Large intestine (tissue), 3 donors: ENCODE measurements around the gene ANO1. TPM values are rescaled to one million over a fixed set of nuclear protein-coding genes. Genes with fewer than 3 reads are reported as not detected.

Source experiments
- DNase-seq, 2 donors: peaks; one replicate each; pipeline versions ENCODE4 v3.0.0 to v3.0.0-alpha.2; 2013
- H3K27ac ChIP-seq: one replicate; pipeline ENCODE4 v1.5.1; 2013; ENCODE audit warnings: low read length
- H3K27me3 ChIP-seq: 2 replicates; pipeline ENCODE4 v1.6.1; 2013; ENCODE audit warnings: low read length; ENCODE audit not compliant: control insufficient read depth, insufficient read depth
- H3K36me3 ChIP-seq: 2 replicates; pipeline ENCODE4 v1.6.1; 2013; ENCODE audit warnings: low read length; ENCODE audit not compliant: control insufficient read depth, insufficient read depth
- H3K4me1 ChIP-seq: one replicate; pipeline ENCODE4 v1.6.1; 2013; ENCODE audit warnings: low read length; ENCODE audit not compliant: control insufficient read depth, insufficient read depth
- H3K4me3 ChIP-seq: one replicate; pipeline ENCODE4 v1.5.1; 2013; ENCODE audit warnings: low read length
- H3K9me3 ChIP-seq: one replicate; pipeline ENCODE4 v1.6.1; 2013; ENCODE audit warnings: mild to moderate bottlenecking, low read depth, low read length, moderate library complexity; ENCODE audit not compliant: control insufficient read depth
- WGBS: methylation state at CpG from one replicate; pipeline ENCODE4 v1.1.5; 2013; ENCODE audit warnings: low lambda C conversion rate; ENCODE audit not compliant: insufficient coverage; 5-methylcytosine and 5-hydroxymethylcytosine counted together
- polyA plus RNA-seq: library from polyadenylated mRNA; unstranded; fragments of 120-200 nt; gene quantifications from one replicate; pipeline ENCODE4 v1.2.1, GENCODE V29; 2013

Gene ANO1
- polyA plus RNA-seq, 1 donor, result 12.3 TPM

DNA sequence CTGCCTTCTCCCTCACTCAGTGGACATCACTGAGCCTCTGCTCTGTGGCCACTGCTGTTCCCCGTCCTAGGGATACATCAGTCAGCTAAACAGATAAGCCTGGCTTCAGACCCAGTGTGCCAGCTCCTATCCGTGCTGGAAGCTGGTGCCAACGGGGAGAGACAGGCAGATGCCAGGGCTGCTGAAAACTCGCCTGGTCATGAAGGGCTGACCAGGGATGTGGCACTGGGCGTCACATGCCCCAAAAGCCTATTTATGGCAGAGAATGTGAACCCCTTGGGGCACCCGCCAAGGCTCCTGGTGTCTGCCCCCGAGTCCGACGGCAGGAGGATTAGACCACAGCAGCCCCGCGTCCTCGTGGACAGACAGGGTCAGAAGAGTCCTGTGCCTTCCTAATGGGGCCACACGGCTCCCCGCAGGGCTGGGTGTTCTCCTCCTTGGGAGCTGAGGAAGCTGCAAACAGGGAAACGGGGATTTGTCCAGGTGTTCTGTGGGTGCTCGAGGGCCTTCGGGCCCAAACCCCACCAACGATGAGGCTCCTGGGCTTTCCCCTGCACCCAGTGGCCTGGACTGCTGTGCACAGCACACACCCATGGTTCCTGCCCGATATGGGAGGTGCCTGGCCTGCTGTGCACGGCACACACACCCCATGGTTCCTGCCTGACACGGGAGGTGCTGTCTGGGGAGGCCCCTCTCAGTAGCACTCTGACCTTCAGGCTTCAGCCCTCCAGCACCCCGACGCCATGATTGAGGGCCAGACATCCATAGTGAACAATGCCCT lies 19.9 kb downstream of the ANO1 start:
- Histone ChIP-seq H3K27me3 (peaks cover 3% of the 10 kb centered on the region), H3K9me3 (no peaks in the 10 kb centered on the region), H3K4me3 (no peak overlapping the region), H3K4me1 (no peaks in the 10 kb centered on the region), H3K36me3 (no peaks in the 10 kb centered on the region), H3K27ac (no peak overlapping the region)
- WGBS, result no CpG with 5 or more reads among the region's 23 CpGs
- DNase-seq, result no peak

DNA sequence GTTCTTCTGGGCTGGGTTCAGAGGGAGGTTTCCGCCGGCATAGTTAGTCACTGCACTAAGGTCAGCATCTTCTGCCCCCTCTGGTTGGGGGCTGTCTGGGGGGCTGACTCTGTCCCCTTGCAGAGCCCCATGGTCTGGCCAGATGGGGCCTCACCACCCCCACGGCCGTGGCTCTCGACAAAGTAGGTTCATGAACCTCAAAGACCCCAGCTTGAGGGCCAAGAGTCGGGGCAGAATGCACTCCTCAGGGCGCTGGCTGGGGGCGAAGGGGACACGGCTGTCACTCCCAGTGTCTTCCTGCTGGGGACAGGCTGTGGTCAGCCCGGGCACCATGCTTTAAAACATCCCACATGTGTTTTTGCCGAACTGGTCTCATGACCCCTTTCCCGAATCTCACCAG lies 20.8 kb downstream of the ANO1 start:
- H3K36me3 ChIP-seq, result no peaks in the 10 kb centered on the region
- no peak overlapping the region for H3K27ac ChIP-seq
- H3K4me1 ChIP-seq, result no peaks in the 10 kb centered on the region
- H3K27me3 ChIP-seq, result peaks cover 3% of the 10 kb centered on the region
- H3K4me3 ChIP-seq, result no peak overlapping the region
- DNase-seq, result no peak
- H3K9me3 ChIP-seq, result no peaks in the 10 kb centered on the region
- no CpG with 5 or more reads among the region's 12 CpGs for WGBS

DNA sequence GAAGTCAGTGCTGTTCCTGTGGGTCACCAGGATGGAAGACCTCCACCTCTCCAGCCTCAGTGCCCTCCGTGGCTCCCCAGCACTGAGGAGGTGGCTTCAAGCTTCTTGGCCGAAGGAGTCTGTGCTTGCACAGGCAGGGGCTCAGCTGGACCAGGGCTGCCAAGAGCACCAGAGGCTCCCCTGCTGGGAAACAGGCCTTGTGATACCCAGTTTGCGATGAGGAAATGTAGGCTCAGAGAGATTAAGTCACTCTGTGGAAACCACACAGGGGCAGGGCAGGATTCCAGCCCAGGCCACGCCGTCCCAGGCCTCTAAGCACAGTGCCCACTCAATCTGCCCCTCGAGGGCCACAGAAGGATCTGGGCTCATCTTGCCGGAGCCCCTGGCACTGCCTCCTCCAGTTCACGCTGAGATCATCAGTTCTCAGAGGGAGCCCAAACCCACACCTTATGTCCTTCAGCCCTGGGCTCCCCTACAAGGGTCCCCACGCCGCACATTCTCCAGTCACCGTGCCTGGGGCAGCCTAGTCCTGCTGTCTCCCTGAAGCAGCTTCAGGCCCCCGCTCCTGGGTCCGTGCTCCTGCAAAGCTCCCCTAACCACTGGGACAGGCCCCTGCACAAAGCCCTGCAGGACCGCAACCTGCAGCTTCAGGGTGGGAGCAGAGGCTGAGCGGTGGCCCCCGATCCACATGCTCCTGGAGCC lies 21.6 kb downstream of the ANO1 start:
- Histone ChIP-seq H3K9me3 (no peaks in the 10 kb centered on the region), H3K27me3 (peaks cover 6% of the 10 kb centered on the region), H3K4me1 (no peaks in the 10 kb centered on the region), H3K27ac (no peak overlapping the region), H3K4me3 (no peak overlapping the region), H3K36me3 (no peaks in the 10 kb centered on the region)
- DNase-seq, result no peak
- WGBS, result no CpG with 5 or more reads among the region's 16 CpGs

DNA sequence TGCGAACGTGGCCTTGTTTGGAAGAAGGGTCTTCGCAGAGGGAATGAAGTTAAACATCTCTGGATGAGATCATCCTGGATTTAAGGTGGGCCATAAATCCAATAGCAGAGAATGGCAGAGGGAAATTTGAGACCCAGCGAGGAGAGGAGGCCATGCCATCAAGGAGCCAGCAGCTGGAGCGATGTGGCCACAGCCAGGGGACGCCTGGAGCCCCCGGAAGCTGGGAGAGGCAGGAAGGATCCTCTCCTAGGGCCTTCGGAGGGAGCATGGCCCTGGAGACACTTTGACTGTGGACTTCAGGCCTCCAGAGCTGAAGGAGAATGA lies 22.1 kb downstream of the ANO1 start:
- no peaks in the 10 kb centered on the region for H3K36me3 ChIP-seq
- H3K4me3 ChIP-seq, result no peak overlapping the region
- no peaks in the 10 kb centered on the region for H3K9me3 ChIP-seq
- H3K27ac ChIP-seq, result no peak overlapping the region
- peaks cover 7% of the 10 kb centered on the region for H3K27me3 ChIP-seq
- WGBS, result no CpG with 5 or more reads among the region's 8 CpGs
- DNase-seq, result no peak
- no peaks in the 10 kb centered on the region for H3K4me1 ChIP-seq

DNA sequence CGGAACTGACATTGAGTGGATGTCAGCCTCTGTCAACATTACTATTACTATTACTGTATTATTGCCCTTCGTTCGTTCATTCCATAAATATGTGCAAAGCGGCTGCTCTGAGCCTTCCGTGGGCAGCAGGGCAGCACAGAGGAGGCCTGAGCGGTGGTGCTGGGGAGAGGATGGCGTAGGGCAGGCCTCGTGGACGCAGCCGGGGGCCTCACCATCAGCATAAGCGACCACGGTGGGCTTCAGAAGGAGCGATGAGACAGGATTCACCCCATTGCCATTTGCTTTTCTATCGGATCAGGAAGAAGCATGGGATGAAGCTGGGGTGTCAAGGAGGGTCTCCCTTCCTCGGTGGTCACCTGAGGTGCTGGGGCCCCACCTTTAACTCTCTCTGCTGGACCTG lies 22.7 kb downstream of the ANO1 start:
- no peaks in the 10 kb centered on the region for H3K36me3 ChIP-seq
- H3K9me3 ChIP-seq, result no peaks in the 10 kb centered on the region
- WGBS, result no CpG with 5 or more reads among the region's 15 CpGs
- DNase-seq, result no peak
- H3K4me3 ChIP-seq, result no peak overlapping the region
- no peaks in the 10 kb centered on the region for H3K4me1 ChIP-seq
- H3K27me3 ChIP-seq, result peaks cover 7% of the 10 kb centered on the region
- no peak overlapping the region for H3K27ac ChIP-seq

DNA sequence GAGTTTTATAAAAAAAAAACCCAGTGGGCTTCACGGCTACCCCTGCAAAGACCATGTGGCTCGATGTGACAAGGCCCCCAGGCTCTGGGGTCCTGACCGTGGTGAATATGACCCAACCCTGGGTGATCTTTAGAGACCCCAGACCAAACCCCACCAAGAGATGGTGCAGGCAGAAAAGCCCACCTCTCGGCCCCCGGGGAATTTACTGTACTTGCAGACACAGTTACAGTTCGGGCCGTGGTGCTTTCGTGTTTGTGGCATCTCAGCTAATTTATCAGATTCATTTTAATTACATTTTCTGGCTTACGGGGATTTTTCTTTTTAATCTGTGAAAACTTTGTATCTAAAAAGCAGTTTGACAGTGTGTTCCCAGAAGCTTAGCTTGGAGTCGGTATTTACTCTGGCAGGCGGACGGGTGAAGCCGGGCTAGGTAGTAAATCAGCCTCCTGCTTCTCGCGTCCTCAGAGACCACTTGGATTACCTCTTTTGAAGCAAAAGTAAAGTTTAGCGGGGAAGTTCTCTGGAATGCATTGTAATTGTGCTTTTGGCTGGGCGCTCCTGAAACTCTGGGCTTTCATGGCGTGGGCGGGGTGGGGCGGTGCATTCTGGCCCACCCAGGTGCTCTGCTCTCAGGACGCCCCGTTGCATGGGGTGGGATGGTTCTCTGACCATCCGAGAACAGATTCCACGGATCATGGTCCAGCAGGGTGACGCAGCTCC lies 25.3 kb downstream of the ANO1 start:
- Histone ChIP-seq H3K4me1 (no peaks in the 10 kb centered on the region), H3K9me3 (no peaks in the 10 kb centered on the region), H3K27me3 (peaks cover 4% of the 10 kb centered on the region), H3K4me3 (no peak overlapping the region), H3K36me3 (no peaks in the 10 kb centered on the region), H3K27ac (no peak overlapping the region)
- no peak for DNase-seq
- no CpG with 5 or more reads among the region's 25 CpGs for WGBS

DNA sequence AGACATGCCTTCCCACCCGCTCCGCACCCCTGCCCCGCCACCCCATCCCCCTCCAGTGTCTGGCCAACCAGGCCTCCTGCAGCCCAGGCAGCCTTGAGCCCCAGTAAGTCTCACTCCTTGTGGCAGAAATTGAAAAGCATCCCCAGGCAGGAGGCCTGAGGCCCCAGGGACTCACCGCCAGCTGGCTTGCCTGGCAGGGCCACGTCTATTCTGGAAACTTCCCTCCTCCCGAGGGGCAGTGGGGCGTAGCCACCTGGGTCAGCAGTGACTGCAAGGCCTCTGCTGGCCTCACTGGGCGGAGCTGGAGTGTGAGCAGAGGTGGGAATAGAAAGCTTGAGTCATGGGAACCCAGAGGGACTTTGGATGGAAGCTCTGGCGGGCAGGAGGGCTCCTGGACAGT lies 26.3 kb downstream of the ANO1 start:
- H3K36me3 ChIP-seq, result no peaks in the 10 kb centered on the region
- no peak overlapping the region for H3K27ac ChIP-seq
- H3K9me3 ChIP-seq, result no peaks in the 10 kb centered on the region
- H3K4me3 ChIP-seq, result no peak overlapping the region
- no peaks in the 10 kb centered on the region for H3K4me1 ChIP-seq
- no peak for DNase-seq
- WGBS, result no CpG with 5 or more reads among the region's 9 CpGs
- H3K27me3 ChIP-seq, result peaks cover 4% of the 10 kb centered on the region

DNA sequence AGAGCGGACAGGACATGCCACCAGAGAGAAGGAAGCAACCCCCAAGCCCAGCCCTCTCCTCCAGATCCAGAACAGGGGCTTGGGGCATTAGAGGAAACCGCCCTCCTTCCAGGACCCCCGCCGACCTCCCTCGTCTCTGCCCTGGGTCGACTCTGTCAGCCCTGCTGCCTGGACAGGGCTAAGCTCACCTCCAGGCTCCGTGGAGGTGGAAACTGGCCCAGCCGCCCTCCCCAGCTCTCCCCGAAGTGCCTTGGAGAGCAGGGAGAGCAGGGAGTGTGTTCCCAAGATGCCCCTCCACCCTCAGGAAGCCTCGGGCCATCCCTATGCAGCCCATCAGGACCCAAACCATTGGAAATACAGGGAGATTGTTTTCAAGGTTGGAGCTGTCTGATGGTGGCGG lies 26.8 kb downstream of the ANO1 start:
- H3K4me3 ChIP-seq, result no peak overlapping the region
- H3K36me3 ChIP-seq, result no peaks in the 10 kb centered on the region
- no peak overlapping the region for H3K27ac ChIP-seq
- DNase-seq, result no peak
- H3K9me3 ChIP-seq, result no peaks in the 10 kb centered on the region
- peaks cover 4% of the 10 kb centered on the region for H3K27me3 ChIP-seq
- H3K4me1 ChIP-seq, result no peaks in the 10 kb centered on the region
- no CpG with 5 or more reads among the region's 11 CpGs for WGBS

DNA sequence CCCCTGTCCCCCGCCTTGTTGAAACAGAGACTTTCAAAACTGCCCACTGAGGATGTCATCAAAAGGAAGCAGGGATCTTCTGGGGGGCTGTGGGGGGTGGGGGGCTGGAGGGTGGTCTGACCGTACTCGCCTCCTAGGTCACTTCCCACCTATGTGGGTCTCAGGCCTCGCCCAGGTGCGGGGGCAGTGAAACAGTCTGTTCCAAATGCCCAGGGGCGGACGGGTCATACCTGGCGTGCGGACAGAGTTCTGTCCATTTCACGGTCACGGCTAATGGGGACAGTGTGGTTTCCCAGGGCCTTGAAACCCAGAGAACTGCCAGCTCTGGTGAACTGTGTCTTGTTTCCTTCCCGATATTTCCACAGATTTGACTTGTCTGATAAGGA lies 27.2 kb downstream of the ANO1 start:
- H3K4me1 ChIP-seq, result no peaks in the 10 kb centered on the region
- H3K27me3 ChIP-seq, result peaks cover 4% of the 10 kb centered on the region
- H3K27ac ChIP-seq, result no peak overlapping the region
- no peaks in the 10 kb centered on the region for H3K9me3 ChIP-seq
- 80% methylated on average over 1 of the region's 12 CpGs for WGBS
- no peak for DNase-seq
- no peak overlapping the region for H3K4me3 ChIP-seq
- H3K36me3 ChIP-seq, result no peaks in the 10 kb centered on the region

DNA sequence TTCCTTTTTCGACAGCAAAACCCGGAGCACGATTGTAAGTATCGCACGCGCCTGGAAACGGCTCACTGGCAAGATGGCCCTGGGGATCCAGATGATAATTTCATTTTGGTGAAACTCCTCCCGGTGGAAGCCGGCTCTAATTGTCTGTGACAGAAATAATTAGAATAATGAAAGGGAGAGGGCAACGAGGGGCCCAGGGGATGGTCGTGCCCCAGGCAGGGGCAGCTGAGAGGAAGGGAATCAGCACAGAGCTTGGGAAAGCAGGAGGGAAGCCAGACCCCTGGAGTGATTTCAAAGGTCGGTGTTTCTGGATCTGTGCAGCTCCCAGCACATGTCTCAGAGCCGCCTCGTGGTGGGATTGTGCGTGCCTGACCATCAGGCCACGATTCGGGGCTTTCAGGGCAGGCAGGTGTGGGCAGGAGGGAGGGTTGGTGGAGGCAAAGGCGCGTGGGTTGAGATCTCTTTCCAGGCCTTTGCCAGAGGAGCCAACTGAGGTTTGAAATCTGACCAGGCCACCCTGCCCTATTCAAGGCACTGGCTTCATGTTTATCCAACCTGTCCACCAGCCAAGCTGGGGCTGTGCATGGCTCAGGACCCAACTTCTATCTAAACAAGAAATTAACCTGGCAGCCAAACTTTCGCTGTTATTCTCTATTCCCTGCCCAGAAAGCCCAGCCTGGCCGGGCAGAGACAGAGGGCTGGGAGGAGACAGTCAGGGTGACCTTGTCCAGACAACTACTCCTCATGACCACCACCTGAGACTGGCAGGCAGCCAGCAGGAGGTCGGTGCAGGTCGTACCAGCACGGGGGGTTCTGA lies 27.8 kb downstream of the ANO1 start:
- no peak for DNase-seq
- Histone ChIP-seq H3K4me1 (no peaks in the 10 kb centered on the region), H3K36me3 (no peaks in the 10 kb centered on the region), H3K4me3 (no peak overlapping the region), H3K27me3 (peaks cover 4% of the 10 kb centered on the region), H3K27ac (no peak overlapping the region), H3K9me3 (no peaks in the 10 kb centered on the region)
- WGBS, result no CpG with 5 or more reads among the region's 24 CpGs
